Sigmoid colon (tissue), 4 donors: ENCODE results near the gene GRK6.

Experiments used
- EP300 ChIP-seq, 4 donors: sonication (generic); formaldehyde crosslinking; IDR thresholded peaks; one replicate each; pipeline ENCODE4 v1.6.1; 2017; ENCODE audit warnings: antibody characterized with exemption in 4 of 4
- POLR2A ChIP-seq, 2 donors: fragments of 450-650 bp; IDR thresholded peaks; one replicate each; pipeline ENCODE4 v1.6.1; 2016; ENCODE audit warnings: antibody characterized with exemption in 2 of 2, mild to moderate bottlenecking in 2 of 2, moderate library complexity in 2 of 2
- POLR2AphosphoS5 ChIP-seq, 4 donors: sonication (generic); formaldehyde crosslinking; IDR thresholded peaks; one replicate each; pipeline ENCODE4 v1.6.1; 2017; ENCODE audit warnings: antibody characterized with exemption in 4 of 4
- TF ChIP-seq, protein P1 (sequence below), 4 experiments: fragments of 450-650 bp in 3 of 4; fragments of 200-600 bp in 1 of 4; IDR thresholded peaks; one replicate each; pipeline ENCODE4 v1.5.1; 2016 to 2019; ENCODE audit warnings: antibody characterized with exemption in 4 of 4, mild to moderate bottlenecking in 3 of 4, moderate library complexity in 2 of 4

DNA sequence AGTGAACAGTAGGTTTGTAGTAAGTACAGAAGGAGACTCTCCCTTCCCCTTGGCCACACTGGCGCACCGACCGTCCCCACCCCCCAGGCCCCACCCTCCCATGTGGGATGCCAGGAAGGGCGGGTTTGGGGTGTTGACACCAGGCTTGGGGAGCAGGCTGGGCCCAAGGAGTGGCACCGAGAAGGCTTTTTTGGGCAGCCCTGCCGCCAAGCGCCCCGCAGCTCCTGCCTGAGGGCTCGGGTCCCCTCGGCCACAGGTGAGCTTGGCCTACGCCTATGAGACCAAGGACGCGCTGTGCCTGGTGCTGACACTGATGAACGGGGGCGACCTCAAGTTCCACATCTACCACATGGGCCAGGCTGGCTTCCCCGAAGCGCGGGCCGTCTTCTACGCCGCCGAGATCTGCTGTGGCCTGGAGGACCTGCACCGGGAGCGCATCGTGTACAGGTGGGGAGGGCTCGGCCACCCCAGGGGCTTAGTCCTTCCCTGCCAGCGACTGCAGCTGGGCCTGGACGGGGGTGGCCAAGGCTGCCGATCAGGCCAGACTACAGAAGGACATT lies 7.3 kb downstream of the GRK6 start:
- TF ChIP-seq POLR2AphosphoS5 (IDR thresholded peaks at IDR 0.05) = no peak
- TF ChIP-seq, protein P1, sequence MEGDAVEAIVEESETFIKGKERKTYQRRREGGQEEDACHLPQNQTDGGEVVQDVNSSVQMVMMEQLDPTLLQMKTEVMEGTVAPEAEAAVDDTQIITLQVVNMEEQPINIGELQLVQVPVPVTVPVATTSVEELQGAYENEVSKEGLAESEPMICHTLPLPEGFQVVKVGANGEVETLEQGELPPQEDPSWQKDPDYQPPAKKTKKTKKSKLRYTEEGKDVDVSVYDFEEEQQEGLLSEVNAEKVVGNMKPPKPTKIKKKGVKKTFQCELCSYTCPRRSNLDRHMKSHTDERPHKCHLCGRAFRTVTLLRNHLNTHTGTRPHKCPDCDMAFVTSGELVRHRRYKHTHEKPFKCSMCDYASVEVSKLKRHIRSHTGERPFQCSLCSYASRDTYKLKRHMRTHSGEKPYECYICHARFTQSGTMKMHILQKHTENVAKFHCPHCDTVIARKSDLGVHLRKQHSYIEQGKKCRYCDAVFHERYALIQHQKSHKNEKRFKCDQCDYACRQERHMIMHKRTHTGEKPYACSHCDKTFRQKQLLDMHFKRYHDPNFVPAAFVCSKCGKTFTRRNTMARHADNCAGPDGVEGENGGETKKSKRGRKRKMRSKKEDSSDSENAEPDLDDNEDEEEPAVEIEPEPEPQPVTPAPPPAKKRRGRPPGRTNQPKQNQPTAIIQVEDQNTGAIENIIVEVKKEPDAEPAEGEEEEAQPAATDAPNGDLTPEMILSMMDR (IDR thresholded peaks at IDR 0.05) = no peak
- no peak for TF ChIP-seq POLR2A (IDR thresholded peaks at IDR 0.05)
- TF ChIP-seq EP300 (IDR thresholded peaks at IDR 0.05) = no peak
